GM18873 (cell line): Measurements from ENCODE around the gene TEX52.
A peak's percentile ranks its signal among the peaks of the same experiment; 100 is the strongest.

Experiments used
- ATAC-seq: cut with Tn5 transposase; IDR thresholded peaks from one replicate; pipeline ENCODE4 v1.9.1; 2021; ENCODE audit warnings: mild to moderate bottlenecking, moderate library complexity, moderate number of reproducible peaks; ENCODE audit not compliant: unreplicated experiment, low FRiP score

TEX52 gene

GRCh38 chr12:2833810-2834209, 23.0 kb downstream of the TEX52 start:
- ATAC-seq: no peak

GRCh38 chr12:2833327-2833726, 23.5 kb downstream of the TEX52 start:
- ATAC-seq: no peak

- no peak for ATAC-seq
Measured at GRCh38 chr12:2832550-2833127, 24.2 kb downstream of the TEX52 start.

- ATAC-seq: no peak
Measured at GRCh38 chr12:2829275-2829674, 27.6 kb downstream of the TEX52 start.

- ATAC-seq: no peak
Measured at GRCh38 chr12:2826721-2827515, 29.9 kb downstream of the TEX52 start.

- ATAC-seq: no peak
Measured at GRCh38 chr12:2826036-2826435, 30.8 kb downstream of the TEX52 start.

DNA sequence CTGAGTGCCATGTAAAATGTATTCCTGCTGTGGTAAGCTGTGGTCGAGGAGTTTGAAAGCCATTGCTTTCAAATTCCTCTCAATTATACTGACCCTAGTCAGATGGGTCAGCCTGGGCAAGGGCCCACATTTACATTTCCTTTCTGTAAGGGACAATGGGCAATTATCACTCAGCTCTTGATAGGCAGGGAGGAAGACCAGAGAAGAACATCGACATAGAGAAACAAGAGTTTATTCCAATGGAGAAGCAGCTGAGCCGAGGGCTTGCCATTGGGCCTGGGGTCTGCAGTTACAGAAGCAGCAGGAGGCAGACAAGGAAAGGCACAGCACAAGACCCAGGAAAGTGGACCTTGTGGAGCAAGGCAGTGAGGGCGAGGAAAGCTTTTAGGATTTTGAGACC, 31.7 kb downstream of the TEX52 start:
- no peak for ATAC-seq

DNA sequence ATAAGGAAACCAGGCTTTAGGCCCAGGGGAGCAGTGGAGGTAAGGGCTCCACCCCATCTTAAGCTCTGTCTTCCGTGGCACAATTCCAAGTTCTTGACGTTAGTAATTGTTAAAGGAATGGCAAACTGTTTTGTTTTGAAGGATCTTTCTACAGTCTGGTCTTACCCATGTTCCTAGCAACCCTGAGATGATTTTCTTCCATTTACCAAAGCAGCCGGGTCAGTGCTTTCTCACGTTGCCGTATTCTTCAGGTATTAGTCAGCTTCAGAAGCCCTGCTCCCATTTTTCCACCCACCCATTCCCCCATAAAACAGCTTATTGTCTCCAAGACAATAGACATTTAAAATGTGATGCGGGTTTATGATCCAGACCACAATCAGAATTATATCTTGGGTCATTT, 32.3 kb downstream of the TEX52 start:
- ATAC-seq: no peak

DNA sequence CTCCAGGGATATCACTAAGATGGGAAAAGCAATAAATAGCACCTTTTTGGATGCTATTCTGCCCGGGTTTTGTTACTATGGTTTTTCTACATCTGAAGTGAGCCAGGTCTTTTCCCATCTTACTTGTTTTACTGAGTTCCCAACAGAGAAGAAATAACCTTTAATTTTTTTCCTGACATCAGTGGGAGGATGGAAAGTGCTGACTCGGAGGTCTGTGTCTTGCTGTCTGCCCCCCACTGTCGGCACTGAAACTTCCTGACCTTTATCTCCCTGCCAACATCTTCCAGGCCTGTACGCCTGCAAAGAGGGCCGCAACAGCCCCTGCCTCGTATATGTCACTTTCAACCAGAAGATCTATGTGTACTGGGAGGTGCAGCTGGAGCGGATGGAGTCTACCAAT, 33.4 kb downstream of the TEX52 start:
- no peak for ATAC-seq

DNA sequence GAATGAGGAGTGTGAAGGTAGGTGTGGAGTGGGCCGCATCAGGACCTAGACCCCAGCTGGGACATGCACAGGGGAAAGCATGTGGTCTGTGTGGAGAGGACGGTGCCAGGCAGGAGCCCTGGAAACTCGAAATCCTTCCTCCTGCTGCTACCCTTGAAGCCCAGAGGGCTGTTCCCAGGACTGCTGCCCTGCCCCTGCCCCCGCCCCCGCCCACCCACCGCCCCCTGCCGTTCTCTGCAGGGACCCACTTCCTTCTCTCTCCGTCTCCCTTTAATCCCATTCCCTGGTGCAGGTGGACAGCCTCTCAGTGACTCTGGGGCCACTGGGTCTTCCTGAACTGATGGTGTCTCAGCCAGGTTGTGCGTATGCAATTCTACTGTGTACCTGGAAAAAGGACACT, 36.4 kb downstream of the TEX52 start:
- ATAC-seq: no peak

GRCh38 chr12:2819810-2820209, 37.0 kb downstream of the TEX52 start:
- ATAC-seq: no peak

DNA sequence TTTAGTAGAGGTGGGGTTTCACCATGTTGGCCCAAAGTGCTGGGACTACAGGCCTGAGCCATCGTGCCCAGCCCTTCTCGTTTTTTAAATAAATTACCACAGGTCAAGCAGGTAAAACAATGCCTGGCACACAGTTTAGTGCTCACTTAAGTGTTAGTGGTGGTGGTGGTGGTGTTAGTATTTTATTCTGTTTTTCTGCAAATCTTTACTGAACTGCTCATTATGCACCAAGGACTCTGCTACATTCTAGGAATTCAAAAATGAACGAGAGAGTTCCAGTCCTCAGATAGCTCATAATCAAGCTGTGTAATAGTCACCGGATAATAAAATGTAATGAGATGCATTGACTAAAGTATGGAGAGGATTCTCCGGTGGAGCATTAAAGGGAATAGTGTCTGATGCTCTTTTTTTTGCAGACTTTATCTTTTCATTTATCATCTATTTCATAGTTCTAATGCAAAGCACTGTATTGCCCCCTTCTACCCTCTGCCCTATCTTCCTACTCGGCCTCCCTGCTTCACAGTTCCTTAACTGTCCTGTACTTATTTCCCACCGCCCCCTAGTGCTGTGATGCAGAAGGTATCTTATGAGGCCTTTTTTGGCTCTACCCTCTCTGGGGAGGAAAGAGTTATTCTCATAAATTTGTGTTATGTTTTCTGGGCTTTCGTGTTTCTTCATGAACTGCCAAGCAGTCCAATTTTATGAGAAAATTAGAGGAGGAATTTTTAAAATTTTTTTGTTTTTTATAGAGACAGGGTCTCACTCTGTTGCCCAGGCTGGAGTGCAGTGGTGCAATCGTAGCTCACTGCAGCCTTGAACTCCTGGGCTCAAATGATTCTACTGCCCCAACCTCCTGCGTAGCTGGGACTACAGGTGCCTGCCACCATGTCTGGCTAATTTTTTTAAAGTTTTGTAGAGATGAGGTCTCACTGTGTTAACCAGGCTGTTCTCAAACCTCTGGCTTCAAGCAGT, 43.3 kb downstream of the TEX52 start:
- no peak for ATAC-seq

DNA sequence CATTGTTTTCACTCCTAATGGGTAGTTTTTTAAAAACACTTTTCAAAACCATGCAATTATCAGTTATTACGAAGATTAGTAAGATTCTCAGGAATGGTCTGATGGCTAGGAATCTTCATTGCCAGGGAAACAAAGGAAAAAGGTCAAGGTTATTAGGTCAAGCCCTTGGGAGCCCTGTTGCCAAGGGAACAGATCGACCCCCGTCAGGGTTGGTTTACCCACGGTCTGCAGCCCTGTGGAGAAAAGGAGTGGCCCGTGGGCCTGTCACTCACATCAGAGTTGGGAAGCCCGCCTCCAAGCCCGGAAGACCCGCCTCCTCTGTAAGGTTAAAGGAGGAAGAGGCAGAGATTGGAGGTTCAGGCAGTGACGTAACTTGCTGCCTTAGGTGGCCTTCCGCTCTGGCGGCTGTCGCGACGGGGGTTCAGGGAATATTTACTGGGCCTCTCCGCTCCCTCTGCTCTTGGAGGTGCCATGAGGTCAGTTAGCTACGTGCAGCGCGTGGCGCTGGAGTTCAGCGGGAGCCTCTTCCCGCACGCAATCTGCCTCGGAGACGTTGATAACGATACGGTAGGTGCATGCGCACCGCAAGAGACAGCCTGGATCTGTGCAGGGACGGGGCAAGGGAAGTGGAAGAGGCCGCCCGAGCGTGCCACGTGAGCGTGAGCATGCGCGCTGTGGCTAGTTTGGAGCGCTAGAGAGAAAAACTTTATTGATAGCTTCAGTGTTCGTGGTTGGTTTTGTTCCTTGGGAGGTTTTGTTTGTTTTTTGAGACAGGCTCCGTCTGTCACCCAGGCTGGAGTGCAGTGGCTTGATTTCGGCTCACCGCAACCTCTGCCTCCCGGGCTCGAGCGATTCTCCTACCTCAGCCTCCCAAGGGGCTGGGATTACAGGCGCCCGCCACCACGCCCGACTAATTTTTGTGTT, 44.3 kb downstream of the TEX52 start, which contains the start of gene ITFG2:
Gene ITFG2, plus strand, starts transcription at position 379 of the 924 bp plus-strand sequence. Its CDS starts 93 bp downstream, at position 472.
- ATAC-seq: peak; percentile 93

GRCh38 chr12:2811801-2812200, 45.0 kb downstream of the TEX52 start:
- no peak for ATAC-seq

DNA sequence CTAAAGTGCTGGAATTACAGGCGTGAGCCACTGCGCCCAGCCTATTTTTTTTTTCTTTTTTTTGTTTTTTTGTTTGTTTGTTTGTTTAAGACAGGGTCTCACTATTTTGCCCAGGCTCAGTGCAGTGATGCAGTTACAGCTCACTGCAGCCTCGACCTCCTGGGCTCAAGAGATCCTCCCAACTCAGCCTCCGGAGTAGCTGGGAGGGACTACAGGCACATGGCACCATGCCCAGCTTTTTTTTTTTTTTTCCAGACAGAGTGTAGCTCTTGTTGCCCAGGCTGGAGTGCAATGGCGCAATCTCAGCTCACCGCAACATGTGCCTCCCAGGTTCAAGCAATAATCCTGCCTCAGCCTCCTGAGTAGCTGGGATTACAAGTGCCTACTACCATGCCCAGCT, 50.1 kb downstream of the TEX52 start:
- no peak for ATAC-seq

GRCh38 chr12:2805143-2805520, 51.7 kb downstream of the TEX52 start:
- no peak for ATAC-seq

DNA sequence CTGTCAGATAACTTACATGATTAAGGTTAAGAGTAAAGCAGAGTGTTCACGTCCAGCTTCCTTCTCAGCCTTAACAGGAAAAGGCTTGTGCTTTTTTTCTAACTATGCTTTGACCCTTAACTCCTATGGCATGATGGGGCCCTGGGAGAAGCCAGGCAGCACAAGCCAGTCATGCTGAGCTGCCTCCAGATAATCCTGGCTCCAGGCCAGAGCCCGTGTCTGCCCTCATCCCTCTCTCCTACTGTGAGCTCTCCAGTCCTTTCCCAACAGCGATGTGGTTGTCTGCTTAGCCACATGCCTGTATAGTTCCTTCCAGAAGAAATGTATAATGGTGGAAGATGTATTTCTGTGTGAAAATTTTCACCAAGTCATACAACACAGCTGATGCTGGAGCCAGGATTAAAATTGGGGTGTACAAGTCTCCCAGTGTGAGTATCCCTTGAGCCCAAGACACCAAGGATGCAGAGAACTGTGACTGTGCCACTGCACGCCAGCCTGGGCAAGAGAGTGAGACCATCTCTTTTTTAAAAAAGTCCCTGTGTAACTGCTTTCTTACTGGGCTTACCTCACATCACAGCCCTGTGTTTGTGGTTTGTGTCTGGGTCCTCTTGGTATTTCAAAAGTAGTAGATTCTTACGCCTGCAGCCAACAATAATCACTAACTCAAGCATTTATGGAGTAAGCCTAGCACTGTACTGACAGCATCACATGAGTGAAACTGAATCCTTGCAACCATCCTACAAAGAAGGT, 52.3 kb downstream of the TEX52 start:
- no peak for ATAC-seq

DNA sequence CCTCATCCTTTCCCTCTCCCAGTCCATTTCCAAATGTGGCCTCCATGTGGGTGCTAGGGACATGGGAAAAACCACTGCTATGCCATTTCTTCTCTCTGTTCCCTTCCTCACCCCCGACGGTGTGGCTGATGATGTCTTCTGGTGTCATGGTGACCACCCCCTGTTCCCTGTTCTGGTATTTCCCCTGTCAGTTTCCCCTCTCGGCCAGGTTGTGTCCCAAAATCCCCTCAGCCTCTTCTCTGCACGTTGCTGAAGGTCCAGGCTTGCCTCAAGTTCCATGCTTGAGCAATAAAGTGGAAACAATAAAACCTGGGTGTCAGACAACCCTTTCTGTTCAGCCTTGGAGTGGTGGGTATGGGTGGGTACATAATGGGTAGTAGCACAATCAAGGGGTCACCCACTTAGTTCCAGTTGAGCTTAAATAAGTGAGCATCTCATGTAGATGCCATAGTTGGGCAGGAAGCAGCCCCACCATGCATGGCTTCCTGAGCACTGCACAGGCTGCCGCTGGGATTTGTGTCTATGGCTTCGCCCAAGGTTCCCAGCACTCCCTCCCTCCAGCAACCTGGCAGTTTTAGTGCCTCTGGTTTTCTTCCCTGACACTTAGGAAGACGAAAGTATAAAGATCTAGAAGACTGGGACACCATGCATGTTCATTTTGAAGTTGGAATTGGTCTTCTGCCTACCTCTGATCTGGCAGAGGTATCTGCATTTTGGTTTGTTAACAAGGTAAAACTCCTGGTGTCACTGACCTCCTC, 53.0 kb downstream of the TEX52 start:
- ATAC-seq: no peak
